Breast epithelium (tissue), 4 donors: ENCODE data around the gene HSPA12B. TPM values are rescaled to one million over a fixed set of nuclear protein-coding genes. Genes with fewer than 3 reads are reported as not detected.

Experiments
- DNase-seq, 2 donors: peaks; one replicate each; pipeline ENCODE4 v3.0.0-alpha.2; 2019; ENCODE audit warnings: low spot score in 2 of 2
- H3K27ac ChIP-seq, 2 donors: fragments of 200-600 bp; sonication (generic) in 1 of 2; one replicate each; pipeline ENCODE4 v1.5.1; 2016 to 2019; ENCODE audit warnings: mild to moderate bottlenecking in 1 of 2
- H3K27me3 ChIP-seq, 2 donors: fragments of 200-600 bp; sonication (generic) in 1 of 2; one replicate each; pipeline versions ENCODE4 v1.5.1 to v1.6.0; 2017 to 2019; ENCODE audit warnings: control low read depth in 1 of 2, mild to moderate bottlenecking in 1 of 2
- H3K36me3 ChIP-seq: fragments of 200-600 bp; one replicate; pipeline ENCODE4 v1.5.1; 2019
- H3K4me1 ChIP-seq, 2 donors: fragments of 200-600 bp; sonication (generic); one replicate each; pipeline ENCODE4 v1.5.1; 2016 to 2019; ENCODE audit warnings: control low read depth in 1 of 2
- H3K4me3 ChIP-seq, 3 donors: fragments of 200-600 bp; sonication (generic); 1 replicate in 2 of 3; 2 replicates in 1 of 3; pipeline ENCODE4 v1.5.1; 2016 to 2019; ENCODE audit warnings: mild to moderate bottlenecking in 3 of 3, moderate library complexity in 2 of 3
- H3K9me3 ChIP-seq, 2 donors: fragments of 200-600 bp; sonication (generic) in 1 of 2; one replicate each; pipeline ENCODE4 v1.5.1; 2016 to 2019; ENCODE audit warnings: control low read depth in 1 of 2
- CTCF ChIP-seq, 3 donors: fragments of 450-650 bp; IDR thresholded peaks; one replicate each; pipeline ENCODE4 v1.5.1; 2016 to 2017; ENCODE audit warnings: antibody characterized with exemption in 3 of 3, mild to moderate bottlenecking in 3 of 3, moderate library complexity in 3 of 3
- POLR2A ChIP-seq: fragments of 450-650 bp; IDR thresholded peaks from one replicate; pipeline ENCODE4 v1.6.1; 2016; ENCODE audit warnings: antibody characterized with exemption, mild to moderate bottlenecking, moderate library complexity
- POLR2AphosphoS5 ChIP-seq, 3 donors: sonication (generic); formaldehyde crosslinking; IDR thresholded peaks; one replicate each; pipeline ENCODE4 v1.6.1; 2017; ENCODE audit warnings: antibody characterized with exemption in 3 of 3
- intact Hi-C: fragments of 100-400 bp; cut with DNase I; formaldehyde crosslinking; loops from one replicate; pipeline ENCODE4 v1.15.1; 2023; ENCODE audit warnings: low total_unique reads
- total RNA-seq, 3 donors: library from RNA; depleted of rRNA; stranded (reverse); fragments of >200 nt; gene quantifications; one replicate each; pipeline ENCODE4 v1.1.0, GENCODE V29; 2016

HSPA12B gene
- total RNA-seq, 3 donors from 2014 or later, result 7.0 to 25.2 (median 9.3) TPM

DNA sequence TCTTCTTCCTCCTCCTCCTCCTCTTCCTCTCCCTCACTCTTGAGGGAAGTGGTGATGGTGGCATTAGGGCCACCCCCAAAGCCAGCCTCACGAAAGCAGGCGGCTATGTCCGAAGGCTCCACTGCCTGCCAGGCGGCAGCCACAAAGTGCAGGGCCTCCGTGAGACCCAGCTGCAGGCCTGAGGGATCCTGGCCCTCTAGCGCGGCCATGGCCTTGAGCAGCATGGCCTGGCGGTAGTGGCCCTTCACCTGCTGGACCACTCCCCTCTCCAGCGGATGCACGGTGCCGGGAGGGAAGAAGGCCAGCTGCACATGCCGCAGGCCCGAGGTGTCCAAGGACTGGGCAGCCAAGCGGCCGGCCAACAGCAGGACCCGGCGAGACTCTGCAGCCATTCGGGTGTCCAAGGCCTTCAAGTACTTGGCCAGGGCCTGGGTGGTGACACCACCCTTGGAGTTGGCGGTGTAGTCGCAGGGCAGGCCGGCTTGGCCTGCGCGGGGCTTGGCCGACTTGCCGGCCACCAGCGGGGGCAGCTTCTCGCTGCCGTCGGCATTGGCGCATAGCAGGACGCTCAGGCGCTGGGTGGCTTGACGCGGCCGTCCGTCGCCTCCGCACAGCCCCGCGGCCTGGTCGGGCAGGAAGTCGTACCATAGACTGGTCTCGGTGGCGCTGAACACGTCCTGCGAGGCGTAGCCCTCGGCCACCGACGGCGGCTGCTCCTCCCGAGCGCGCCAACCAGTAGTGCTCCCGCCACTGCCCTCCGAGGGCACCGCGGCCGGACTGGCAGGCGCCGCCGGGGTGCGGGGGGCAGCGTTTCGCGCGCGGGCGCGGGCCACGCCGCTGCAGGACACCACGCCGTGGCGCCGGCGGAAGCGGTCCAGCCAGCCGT lies 53.0 kb downstream of the HSPA12B start:
- H3K9me3 ChIP-seq, result no peaks in the 10 kb centered on the region
- peak overlapping the region; percentile 48 to 80 (median 67) for H3K4me3 ChIP-seq
- no peak for DNase-seq
- intact Hi-C loops, result loop anchor here (2.0 kb wide), 1 partner anchor 35 kb away; the partner anchor contains the start of gene AP5S1
- TF ChIP-seq POLR2A, result no peak
- TF ChIP-seq POLR2AphosphoS5 (IDR thresholded peaks at IDR 0.05), result no peak
- TF ChIP-seq CTCF (IDR thresholded peaks at IDR 0.05), result no peak
- H3K4me1 ChIP-seq, result peaks cover 31 to 37% of the 10 kb centered on the region in 2 donors
- no peaks in the 10 kb centered on the region for H3K27me3 ChIP-seq
- H3K27ac ChIP-seq, result peak overlapping the region; percentile 72 to 82
- H3K36me3 ChIP-seq, result no peaks in the 10 kb centered on the region

- intact Hi-C loops, result no loop called here
- peak in 1 of 2 donors; percentile 50 for DNase-seq
- H3K36me3 ChIP-seq, result no peaks in the 10 kb centered on the region
- H3K4me3 ChIP-seq, result peak overlapping the region; percentile 48 to 80 (median 67)
- TF ChIP-seq CTCF (IDR thresholded peaks at IDR 0.05) (no peak), POLR2AphosphoS5 (IDR thresholded peaks at IDR 0.05) (peak in 2 of 3 donors; percentile 24 to 62), POLR2A (no peak)
- H3K27ac ChIP-seq, result peak overlapping the region; percentile 72 to 82
- H3K4me1 ChIP-seq, result peaks cover 28 to 30% of the 10 kb centered on the region in 2 donors
- no peaks in the 10 kb centered on the region for H3K27me3 ChIP-seq
- H3K9me3 ChIP-seq, result no peaks in the 10 kb centered on the region
These were observed 53.6 kb downstream of the HSPA12B start for GRCh38 chr20:3786126-3786484.

- no peaks in the 10 kb centered on the region for H3K27me3 ChIP-seq
- no peaks in the 10 kb centered on the region for H3K36me3 ChIP-seq
- H3K27ac ChIP-seq, result peak within 1 kb of the TSS; percentile 72 to 82
- peaks cover 27 to 30% of the 10 kb centered on the region in 2 donors for H3K4me1 ChIP-seq
- no peaks in the 10 kb centered on the region for H3K9me3 ChIP-seq
- peak; percentile 90 to 91 for DNase-seq
- TF ChIP-seq POLR2A (no peak), CTCF (IDR thresholded peaks at IDR 0.05) (peak in 1 of 3 donors; percentile 69), POLR2AphosphoS5 (IDR thresholded peaks at IDR 0.05) (peak; percentile 42 to 75 (median 57))
- intact Hi-C loops, result no loop called here
- peak within 1 kb of the TSS; percentile 48 to 80 (median 67) for H3K4me3 ChIP-seq
These were observed 54.3 kb downstream of the HSPA12B start, which contains the start of gene CENPB for GRCh38 chr20:3786665-3787323. Gene CENPB, minus strand, starts transcription at chr20:3786740. Its CDS starts 257 bp downstream, at chr20:3786483.

GRCh38 chr20:3787324-3788014 lies 55.0 kb downstream of the HSPA12B start:
- Histone ChIP-seq H3K4me3 (peak overlapping the region in 2 of 3 donors; percentile 67 to 80), H3K4me1 (peaks cover 26 to 30% of the 10 kb centered on the region in 2 donors), H3K9me3 (no peaks in the 10 kb centered on the region), H3K27ac (peak overlapping the region in 1 of 2 donors; percentile 23), H3K36me3 (no peaks in the 10 kb centered on the region), H3K27me3 (no peaks in the 10 kb centered on the region)
- intact Hi-C loops, result loop anchor here (1.0 kb wide), 1 partner anchor 22 kb away; no protein-coding TSS in a partner anchor
- DNase-seq, result no peak
- no peak for TF ChIP-seq CTCF (IDR thresholded peaks at IDR 0.05)
- TF ChIP-seq POLR2AphosphoS5 (IDR thresholded peaks at IDR 0.05), result no peak
- TF ChIP-seq POLR2A, result no peak
